ENCODE results near the gene LMX1B.

LMX1B gene

GRCh38 chr9:126581893-126582292, 31.8 kb upstream of the LMX1B start:
- TF ChIP-seq, protein P1, sequence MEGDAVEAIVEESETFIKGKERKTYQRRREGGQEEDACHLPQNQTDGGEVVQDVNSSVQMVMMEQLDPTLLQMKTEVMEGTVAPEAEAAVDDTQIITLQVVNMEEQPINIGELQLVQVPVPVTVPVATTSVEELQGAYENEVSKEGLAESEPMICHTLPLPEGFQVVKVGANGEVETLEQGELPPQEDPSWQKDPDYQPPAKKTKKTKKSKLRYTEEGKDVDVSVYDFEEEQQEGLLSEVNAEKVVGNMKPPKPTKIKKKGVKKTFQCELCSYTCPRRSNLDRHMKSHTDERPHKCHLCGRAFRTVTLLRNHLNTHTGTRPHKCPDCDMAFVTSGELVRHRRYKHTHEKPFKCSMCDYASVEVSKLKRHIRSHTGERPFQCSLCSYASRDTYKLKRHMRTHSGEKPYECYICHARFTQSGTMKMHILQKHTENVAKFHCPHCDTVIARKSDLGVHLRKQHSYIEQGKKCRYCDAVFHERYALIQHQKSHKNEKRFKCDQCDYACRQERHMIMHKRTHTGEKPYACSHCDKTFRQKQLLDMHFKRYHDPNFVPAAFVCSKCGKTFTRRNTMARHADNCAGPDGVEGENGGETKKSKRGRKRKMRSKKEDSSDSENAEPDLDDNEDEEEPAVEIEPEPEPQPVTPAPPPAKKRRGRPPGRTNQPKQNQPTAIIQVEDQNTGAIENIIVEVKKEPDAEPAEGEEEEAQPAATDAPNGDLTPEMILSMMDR (IDR thresholded peaks at IDR 0.05; ENCODE audit: borderline replicate concordance, insufficient read depth, low read depth, low read length), result no peak
- H3K4me3 ChIP-seq (ENCODE audit: low read depth, low read length), result no peak overlapping the region

- TF ChIP-seq, protein P1 (IDR thresholded peaks at IDR 0.05; ENCODE audit: borderline replicate concordance, insufficient read depth, low read depth, low read length), result no peak
These were observed 31.3 kb upstream of the LMX1B start for GRCh38 chr9:126582427-126582826.

GRCh38 chr9:126583144-126583760, 30.5 kb upstream of the LMX1B start:
- TF ChIP-seq, protein P1 (IDR thresholded peaks at IDR 0.05; ENCODE audit: borderline replicate concordance, insufficient read depth, low read depth, low read length), result no peak
- no peak overlapping the region for H3K4me3 ChIP-seq (ENCODE audit: low read depth, low read length)

More at GRCh38 chr9:126582427-126582826, 31.3 kb upstream of the LMX1B start:
- no peak overlapping the region for H3K4me3 ChIP-seq (ENCODE audit: low read depth, low read length)

- TF ChIP-seq, protein P1 (IDR thresholded peaks at IDR 0.05; ENCODE audit: borderline replicate concordance, insufficient read depth, low read depth, low read length), result no peak
These were observed 29.1 kb upstream of the LMX1B start for GRCh38 chr9:126584611-126585010.

DNA sequence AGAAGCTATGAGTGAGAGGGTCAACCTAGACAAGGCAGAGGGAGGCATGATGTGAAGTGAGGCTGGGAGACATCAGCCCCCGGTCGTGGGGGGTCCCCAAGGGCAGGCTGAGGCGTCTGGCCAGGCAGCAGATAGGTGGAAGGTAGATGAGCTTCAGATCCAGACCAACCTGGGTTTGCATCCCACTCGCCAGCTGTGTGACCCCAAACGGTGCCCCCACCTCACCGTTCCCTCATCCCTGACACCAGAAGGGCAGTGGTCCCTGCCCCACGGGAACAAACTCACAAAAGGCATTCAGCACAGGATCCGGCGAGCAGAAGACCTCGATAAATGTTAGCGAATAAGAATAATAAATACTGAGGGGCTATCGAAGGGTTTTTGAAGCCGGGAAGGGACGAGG, 27.5 kb upstream of the LMX1B start:
- TF ChIP-seq, protein P1 (IDR thresholded peaks at IDR 0.05; ENCODE audit: borderline replicate concordance, insufficient read depth, low read depth, low read length), result no peak
- H3K4me3 ChIP-seq (ENCODE audit: low read depth, low read length), result no peak overlapping the region

More at GRCh38 chr9:126584611-126585010, 29.1 kb upstream of the LMX1B start:
- H3K4me3 ChIP-seq (ENCODE audit: low read depth, low read length), result no peak overlapping the region

DNA sequence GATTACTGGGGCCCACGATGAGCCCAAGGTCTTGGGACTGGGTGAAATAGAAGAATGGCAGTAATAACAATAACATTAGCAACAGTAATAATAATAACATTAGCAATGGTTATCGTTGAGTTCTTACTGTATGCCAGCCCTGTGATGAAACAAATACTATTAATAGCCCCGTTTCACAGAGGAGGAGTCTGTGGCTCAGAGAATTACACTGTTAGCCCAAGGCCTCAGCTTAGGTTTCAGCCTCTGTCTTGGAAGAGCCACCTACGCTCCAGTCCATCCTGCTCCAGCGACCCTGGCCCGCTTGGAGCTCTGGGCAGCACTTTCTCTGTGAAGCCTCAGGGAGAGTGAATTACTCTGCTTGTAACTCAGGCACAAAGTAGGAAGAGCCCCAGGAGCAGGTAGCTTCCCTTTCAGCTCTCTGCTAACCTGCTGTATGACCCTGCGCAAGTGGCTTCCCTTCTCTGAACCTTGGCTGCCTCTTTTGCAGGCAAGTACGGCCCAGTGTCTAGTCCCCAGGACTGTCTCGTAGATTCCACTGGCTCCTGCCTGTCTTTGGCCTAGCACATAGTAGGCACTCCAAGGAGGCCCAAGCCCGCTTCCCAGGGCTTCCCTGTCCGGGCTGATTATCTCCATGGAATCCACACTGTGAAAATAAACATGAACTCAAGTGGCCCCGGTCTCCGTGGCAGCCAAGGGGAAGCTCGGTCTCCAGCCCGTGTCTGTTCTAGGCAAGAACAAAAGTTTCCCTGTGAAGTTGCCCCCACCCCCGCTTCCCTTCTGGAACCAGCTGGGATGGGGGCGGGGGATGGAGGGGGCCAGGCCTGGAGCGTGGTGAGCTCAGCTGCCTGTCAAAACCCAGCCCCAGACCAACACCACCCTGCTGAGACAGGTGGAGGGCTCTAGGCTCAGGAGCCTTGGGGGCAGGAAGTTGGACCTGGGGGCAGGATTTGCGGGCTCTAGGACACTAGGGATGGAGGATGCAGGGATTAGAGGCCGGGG, 26.2 kb upstream of the LMX1B start:
- no peak overlapping the region for H3K4me3 ChIP-seq (ENCODE audit: low read depth, low read length)

More for the DNA sequence above, 26.2 kb upstream of the LMX1B start:
- TF ChIP-seq, protein P1 (IDR thresholded peaks at IDR 0.05; ENCODE audit: borderline replicate concordance, insufficient read depth, low read depth, low read length), result no peak

Data from GM12875 (cell line).